ENCODE measurements around the gene C10orf88.

DNA sequence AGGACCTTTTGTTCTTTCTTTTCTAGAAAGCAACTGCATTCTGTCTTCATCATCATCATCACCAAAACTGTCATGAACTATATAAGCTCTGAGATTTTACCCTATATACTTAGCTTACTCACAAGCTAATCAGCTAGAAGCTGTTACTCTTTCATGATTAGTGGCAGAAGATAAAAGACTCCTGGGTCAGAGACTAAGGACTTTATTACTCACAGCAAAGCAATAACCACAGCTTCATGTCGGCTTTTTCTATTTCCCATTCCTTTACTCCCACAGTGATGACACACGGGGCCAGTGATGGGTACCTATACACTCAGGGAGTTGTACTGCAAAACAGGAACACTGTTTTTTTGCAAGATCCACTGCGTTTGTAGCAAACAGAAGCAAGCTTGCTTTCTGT lies 8.4 kb upstream of the C10orf88 start:
- TF ChIP-seq EP300 (IDR thresholded peaks at IDR 0.05): no peak
- TF ChIP-seq, protein P1, sequence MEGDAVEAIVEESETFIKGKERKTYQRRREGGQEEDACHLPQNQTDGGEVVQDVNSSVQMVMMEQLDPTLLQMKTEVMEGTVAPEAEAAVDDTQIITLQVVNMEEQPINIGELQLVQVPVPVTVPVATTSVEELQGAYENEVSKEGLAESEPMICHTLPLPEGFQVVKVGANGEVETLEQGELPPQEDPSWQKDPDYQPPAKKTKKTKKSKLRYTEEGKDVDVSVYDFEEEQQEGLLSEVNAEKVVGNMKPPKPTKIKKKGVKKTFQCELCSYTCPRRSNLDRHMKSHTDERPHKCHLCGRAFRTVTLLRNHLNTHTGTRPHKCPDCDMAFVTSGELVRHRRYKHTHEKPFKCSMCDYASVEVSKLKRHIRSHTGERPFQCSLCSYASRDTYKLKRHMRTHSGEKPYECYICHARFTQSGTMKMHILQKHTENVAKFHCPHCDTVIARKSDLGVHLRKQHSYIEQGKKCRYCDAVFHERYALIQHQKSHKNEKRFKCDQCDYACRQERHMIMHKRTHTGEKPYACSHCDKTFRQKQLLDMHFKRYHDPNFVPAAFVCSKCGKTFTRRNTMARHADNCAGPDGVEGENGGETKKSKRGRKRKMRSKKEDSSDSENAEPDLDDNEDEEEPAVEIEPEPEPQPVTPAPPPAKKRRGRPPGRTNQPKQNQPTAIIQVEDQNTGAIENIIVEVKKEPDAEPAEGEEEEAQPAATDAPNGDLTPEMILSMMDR (IDR thresholded peaks at IDR 0.05): no peak

All from tibial nerve (tissue), 4 donors.